NT2/D1 (cell line): ENCODE data around the gene UBE2E3.

Experiments
- DNase-seq: peaks from one replicate; pipeline ENCODE4 v3.0.0-alpha.2; 2011; ENCODE audit warnings: low read depth, low spot score
- H3K27me3 ChIP-seq: 2 replicates; pipeline ENCODE4 v1.6.0; 2011; ENCODE audit warnings: mild to moderate bottlenecking; ENCODE audit not compliant: insufficient read length, insufficient read depth
- H3K36me3 ChIP-seq: 2 replicates; pipeline ENCODE4 v1.6.1; 2011; ENCODE audit warnings: mild to moderate bottlenecking, low read length, mixed read lengths; ENCODE audit not compliant: insufficient read depth, insufficient read length
- H3K4me1 ChIP-seq: 2 replicates; pipeline ENCODE4 v1.5.1; 2011; ENCODE audit not compliant: insufficient read depth, insufficient read length
- H3K4me3 ChIP-seq: 2 replicates; pipeline ENCODE4 v1.5.1; 2011; ENCODE audit warnings: low read depth; ENCODE audit not compliant: insufficient read length
- H3K9ac ChIP-seq: 2 replicates; pipeline ENCODE4 v1.6.0; 2011; ENCODE audit warnings: low read depth; ENCODE audit not compliant: insufficient read length
- H3K9me3 ChIP-seq: 2 replicates; pipeline ENCODE4 v1.5.1; 2011; ENCODE audit warnings: mild to moderate bottlenecking, low read length; ENCODE audit not compliant: insufficient read depth
- SUZ12 ChIP-seq: IDR thresholded peaks from 2 replicates; pipeline ENCODE4 v1.6.1; 2011; ENCODE audit not compliant: insufficient read length, insufficient read depth; ENCODE audit errors: extremely low read depth
- YY1 ChIP-seq: IDR thresholded peaks from 2 replicates; pipeline ENCODE4 v1.6.1; 2011; ENCODE audit not compliant: insufficient read length, insufficient read depth
- ZNF274 ChIP-seq: IDR thresholded peaks from 2 replicates; pipeline ENCODE4 v1.6.1; 2011; ENCODE audit warnings: mild to moderate bottlenecking, low read depth, low read length

Gene UBE2E3

GRCh38 chr2:181065458-181065857, 85.1 kb downstream of the UBE2E3 start:
- Histone ChIP-seq H3K4me1 (no peaks in the 10 kb centered on the region), H3K4me3 (no peak overlapping the region), H3K36me3 (peaks cover 22% of the 10 kb centered on the region), H3K9ac (no peak overlapping the region), H3K27me3 (no peaks in the 10 kb centered on the region), H3K9me3 (no peaks in the 10 kb centered on the region)
- DNase-seq: no peak
- TF ChIP-seq SUZ12 (no peak), YY1 (no peak), ZNF274 (no peak)

GRCh38 chr2:181066333-181066732, 85.9 kb downstream of the UBE2E3 start:
- DNase-seq: no peak
- TF ChIP-seq SUZ12 (no peak), ZNF274 (no peak), YY1 (no peak)
- Histone ChIP-seq H3K9ac (no peak overlapping the region), H3K4me1 (no peaks in the 10 kb centered on the region), H3K27me3 (no peaks in the 10 kb centered on the region), H3K9me3 (no peaks in the 10 kb centered on the region), H3K4me3 (no peak overlapping the region), H3K36me3 (peaks cover 22% of the 10 kb centered on the region)

- H3K9ac ChIP-seq: no peak overlapping the region
- TF ChIP-seq ZNF274 (no peak), SUZ12 (no peak), YY1 (no peak)
- H3K27me3 ChIP-seq: no peaks in the 10 kb centered on the region
- no peak overlapping the region for H3K4me3 ChIP-seq
- no peaks in the 10 kb centered on the region for H3K9me3 ChIP-seq
- peaks cover 4% of the 10 kb centered on the region for H3K36me3 ChIP-seq
- no peak for DNase-seq
- no peaks in the 10 kb centered on the region for H3K4me1 ChIP-seq
Measured at GRCh38 chr2:181070119-181070835, 89.9 kb downstream of the UBE2E3 start.

GRCh38 chr2:181070836-181071200, 90.4 kb downstream of the UBE2E3 start:
- Histone ChIP-seq H3K9me3 (no peaks in the 10 kb centered on the region), H3K4me3 (no peak overlapping the region), H3K4me1 (no peaks in the 10 kb centered on the region), H3K27me3 (no peaks in the 10 kb centered on the region), H3K9ac (no peak overlapping the region), H3K36me3 (peaks cover 4% of the 10 kb centered on the region)
- no peak for TF ChIP-seq YY1
- no peak for TF ChIP-seq SUZ12
- no peak for TF ChIP-seq ZNF274
- no peak for DNase-seq

- DNase-seq: no peak
- Histone ChIP-seq H3K4me3 (no peak overlapping the region), H3K9ac (no peak overlapping the region), H3K9me3 (no peaks in the 10 kb centered on the region), H3K27me3 (no peaks in the 10 kb centered on the region), H3K4me1 (no peaks in the 10 kb centered on the region), H3K36me3 (peaks cover 4% of the 10 kb centered on the region)
- TF ChIP-seq SUZ12 (no peak), YY1 (no peak), ZNF274 (no peak)
Measured at GRCh38 chr2:181072486-181073235, 92.3 kb downstream of the UBE2E3 start.

GRCh38 chr2:181073896-181074295, 93.5 kb downstream of the UBE2E3 start:
- no peaks in the 10 kb centered on the region for H3K9me3 ChIP-seq
- TF ChIP-seq ZNF274 (no peak), YY1 (no peak), SUZ12 (no peak)
- no peak overlapping the region for H3K9ac ChIP-seq
- H3K36me3 ChIP-seq: no peaks in the 10 kb centered on the region
- no peak for DNase-seq
- no peaks in the 10 kb centered on the region for H3K27me3 ChIP-seq
- H3K4me1 ChIP-seq: no peaks in the 10 kb centered on the region
- no peak overlapping the region for H3K4me3 ChIP-seq

- no peak for DNase-seq
- Histone ChIP-seq H3K4me1 (no peaks in the 10 kb centered on the region), H3K36me3 (no peaks in the 10 kb centered on the region), H3K9ac (no peak overlapping the region), H3K9me3 (no peaks in the 10 kb centered on the region), H3K4me3 (no peak overlapping the region), H3K27me3 (no peaks in the 10 kb centered on the region)
- no peak for TF ChIP-seq YY1
- no peak for TF ChIP-seq ZNF274
- no peak for TF ChIP-seq SUZ12
Measured at GRCh38 chr2:181074457-181074856, 94.1 kb downstream of the UBE2E3 start.
